Mesenchymal stem cell (in vitro differentiated cells and primary cell): Measurements from ENCODE around the gene NUDT8.
"Not testable (repeated sequence)": the region's sequence is repeated elsewhere in the genome, so short reads cannot be mapped to it uniquely, and the experiment has no call there.

ENCODE experiments used
- DNase-seq: peaks from one replicate; pipeline ENCODE4 v3.0.0-alpha.2; 2013
- H2AFZ ChIP-seq: one replicate; pipeline ENCODE4 v1.6.1; 2013; ENCODE audit warnings: low read depth, mild to moderate bottlenecking, control low read depth, inconsistent platforms, low read length, moderate library complexity
- H2AK5ac ChIP-seq: 2 replicates; pipeline ENCODE4 v1.6.1; 2013; ENCODE audit warnings: low read length, moderate library complexity, mild to moderate bottlenecking, inconsistent platforms; ENCODE audit not compliant: severe bottlenecking
- H2BK120ac ChIP-seq: one replicate; pipeline ENCODE4 v1.6.1; 2013; ENCODE audit warnings: low read depth, mild to moderate bottlenecking, inconsistent platforms, low read length, moderate library complexity
- H2BK12ac ChIP-seq, 2 experiments: one replicate each; pipeline ENCODE4 v1.6.1; 2013; ENCODE audit warnings: inconsistent platforms in 2 of 2, low read length in 2 of 2, mild to moderate bottlenecking in 2 of 2, moderate library complexity in 2 of 2, control low read depth in 1 of 2
- H2BK15ac ChIP-seq: one replicate; pipeline ENCODE4 v1.6.1; 2013; ENCODE audit warnings: mild to moderate bottlenecking, low read depth, inconsistent platforms; ENCODE audit not compliant: poor library complexity, severe bottlenecking
- H2BK5ac ChIP-seq: 2 replicates; pipeline ENCODE4 v1.6.1; 2013; ENCODE audit warnings: low read depth, mild to moderate bottlenecking, low read length, control low read depth, inconsistent platforms; ENCODE audit not compliant: poor library complexity, severe bottlenecking
- H3K14ac ChIP-seq, 2 experiments: one replicate each; pipeline ENCODE4 v1.6.1; 2013; ENCODE audit warnings: inconsistent platforms in 2 of 2, low read length in 2 of 2, control low read depth in 1 of 2, mild to moderate bottlenecking in 1 of 2, moderate library complexity in 1 of 2
- H3K18ac ChIP-seq, 2 experiments: one replicate each; pipeline ENCODE4 v1.6.1; 2013; ENCODE audit warnings: inconsistent platforms in 2 of 2, low read length in 2 of 2, control low read depth in 1 of 2, low read depth in 1 of 2, mild to moderate bottlenecking in 1 of 2
- H3K23ac ChIP-seq, 2 experiments: one replicate each; pipeline ENCODE4 v1.6.1; 2013; ENCODE audit warnings: inconsistent platforms in 2 of 2, low read length in 2 of 2, mild to moderate bottlenecking in 2 of 2, moderate library complexity in 2 of 2, control low read depth in 1 of 2
- H3K27ac ChIP-seq: 2 replicates; pipeline ENCODE4 v1.5.1; 2013; ENCODE audit warnings: mild to moderate bottlenecking, moderate library complexity, low read length, control low read depth, inconsistent platforms; ENCODE audit not compliant: poor library complexity, severe bottlenecking
- H3K27me3 ChIP-seq, 2 experiments: 2 replicates each; pipeline versions ENCODE4 v1.6.1 to v1.7.0; 2013; ENCODE audit warnings: low read length in 2 of 2, mild to moderate bottlenecking in 2 of 2, moderate library complexity in 2 of 2, control low read depth in 1 of 2, inconsistent platforms in 1 of 2; ENCODE audit not compliant: control insufficient read depth in 1 of 2, insufficient read depth in 1 of 2
- H3K36me3 ChIP-seq, 2 experiments: 2 replicates each; pipeline versions ENCODE4 v1.6.1 to v1.7.0; 2013; ENCODE audit warnings: low read length in 2 of 2, control low read depth in 1 of 2, inconsistent platforms in 1 of 2, low read depth in 1 of 2, mild to moderate bottlenecking in 1 of 2; ENCODE audit not compliant: insufficient read depth in 2 of 2, control insufficient read depth in 1 of 2
- H3K4ac ChIP-seq, 2 experiments: one replicate each; pipeline ENCODE4 v1.6.1; 2013; ENCODE audit warnings: inconsistent platforms in 2 of 2, low read length in 2 of 2, mild to moderate bottlenecking in 2 of 2, moderate library complexity in 2 of 2, control low read depth in 1 of 2, low read depth in 1 of 2
- H3K4me1 ChIP-seq: 2 replicates; pipeline ENCODE4 v1.6.1; 2013; ENCODE audit warnings: low read depth, low read length, control low read depth; ENCODE audit not compliant: control insufficient read depth, insufficient read depth
- H3K4me2 ChIP-seq: 2 replicates; pipeline ENCODE4 v1.6.1; 2013; ENCODE audit warnings: low read length, mild to moderate bottlenecking, inconsistent platforms; ENCODE audit not compliant: poor library complexity, severe bottlenecking
- H3K4me3 ChIP-seq, 2 experiments: 2 replicates each; pipeline versions ENCODE4 v1.5.1 to v1.7.0; 2013; ENCODE audit warnings: low read length in 2 of 2, mild to moderate bottlenecking in 2 of 2, control low read depth in 1 of 2, low read depth in 1 of 2; ENCODE audit not compliant: insufficient read depth in 1 of 2
- H3K79me1 ChIP-seq: replicated peaks from 2 replicates; pipeline ENCODE4 v1.6.1; 2013; ENCODE audit warnings: mild to moderate bottlenecking, control low read depth, low read length, inconsistent platforms; ENCODE audit not compliant: poor library complexity, severe bottlenecking
- H3K9ac ChIP-seq: 2 replicates; pipeline ENCODE4 v1.7.0; 2013; ENCODE audit warnings: mild to moderate bottlenecking, low read length, moderate library complexity
- H3K9me3 ChIP-seq: 2 replicates; pipeline ENCODE4 v1.7.0; 2013; ENCODE audit warnings: mild to moderate bottlenecking, low read length; ENCODE audit not compliant: control insufficient read depth
- H4K8ac ChIP-seq: one replicate; pipeline ENCODE4 v1.6.1; 2013; ENCODE audit warnings: inconsistent platforms, mild to moderate bottlenecking, low read length, moderate library complexity
- H4K91ac ChIP-seq: one replicate; pipeline ENCODE4 v1.6.1; 2013; ENCODE audit warnings: mild to moderate bottlenecking, low read length, inconsistent platforms
- WGBS: methylation state at CpG from one replicate; pipeline ENCODE4 v1.1.7; 2013; ENCODE audit warnings: mixed read lengths; 5-methylcytosine and 5-hydroxymethylcytosine counted together

Gene NUDT8

DNA sequence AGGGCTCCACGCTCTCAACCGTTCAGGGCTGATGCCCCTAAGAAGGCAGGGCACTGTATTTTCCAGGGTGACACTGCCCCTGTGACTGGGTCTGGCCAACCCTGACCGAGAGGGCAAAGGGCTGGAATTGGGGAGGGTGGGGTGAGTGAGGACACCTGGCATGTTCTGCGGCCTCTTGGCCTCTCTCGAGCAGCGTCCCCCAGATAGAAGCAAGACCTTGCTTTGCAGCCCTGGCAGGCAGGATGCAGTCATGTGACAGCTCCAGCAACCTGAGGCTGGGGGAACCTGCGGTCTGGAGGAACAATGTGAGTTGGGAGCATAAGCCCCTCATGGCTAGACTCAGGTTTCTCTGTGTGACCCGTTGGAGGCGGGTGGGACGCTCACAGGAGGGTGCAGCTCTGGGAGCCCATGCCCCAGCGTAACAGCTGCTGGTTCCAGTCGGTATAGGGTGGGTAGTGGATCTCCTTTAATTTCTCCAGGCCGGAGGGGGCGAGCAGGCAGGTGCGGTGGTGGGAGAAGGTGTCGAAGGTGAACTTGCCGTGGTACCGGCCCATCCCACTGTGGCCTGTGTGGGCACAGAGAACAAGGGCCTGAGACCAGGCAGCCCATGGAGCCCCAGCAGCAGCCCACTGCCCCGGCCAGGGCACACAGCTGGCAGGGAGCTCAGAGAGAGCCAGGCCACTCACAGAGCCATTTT, 33.2 kb upstream of the NUDT8 start:
- Histone ChIP-seq H4K8ac (no peak overlapping the region), H2AK5ac (no peak overlapping the region), H3K4me3 (no peak overlapping the region), H2BK12ac (no peak overlapping the region), H3K27ac (no peak overlapping the region), H2BK120ac (no peak overlapping the region), H3K18ac (no peak overlapping the region), H3K9ac (no peak overlapping the region), H3K27me3 (peaks cover 15 to 47% of the 10 kb centered on the region in 2 experiments), H3K9me3 (no peaks in the 10 kb centered on the region), H2AFZ (no peak overlapping the region), H3K14ac (no peak overlapping the region), H2BK15ac (no peak overlapping the region), H2BK5ac (no peak overlapping the region), H3K4ac (no peak overlapping the region), H3K4me1 (no peaks in the 10 kb centered on the region), H4K91ac (no peak overlapping the region), H3K79me1 (no peaks in the 10 kb centered on the region), H3K4me2 (no peak overlapping the region), H3K23ac (no peak overlapping the region), H3K36me3 (no peaks in the 10 kb centered on the region)
- DNase-seq: no peak
- WGBS: 85% methylated on average over 19 of the region's 19 CpGs

DNA sequence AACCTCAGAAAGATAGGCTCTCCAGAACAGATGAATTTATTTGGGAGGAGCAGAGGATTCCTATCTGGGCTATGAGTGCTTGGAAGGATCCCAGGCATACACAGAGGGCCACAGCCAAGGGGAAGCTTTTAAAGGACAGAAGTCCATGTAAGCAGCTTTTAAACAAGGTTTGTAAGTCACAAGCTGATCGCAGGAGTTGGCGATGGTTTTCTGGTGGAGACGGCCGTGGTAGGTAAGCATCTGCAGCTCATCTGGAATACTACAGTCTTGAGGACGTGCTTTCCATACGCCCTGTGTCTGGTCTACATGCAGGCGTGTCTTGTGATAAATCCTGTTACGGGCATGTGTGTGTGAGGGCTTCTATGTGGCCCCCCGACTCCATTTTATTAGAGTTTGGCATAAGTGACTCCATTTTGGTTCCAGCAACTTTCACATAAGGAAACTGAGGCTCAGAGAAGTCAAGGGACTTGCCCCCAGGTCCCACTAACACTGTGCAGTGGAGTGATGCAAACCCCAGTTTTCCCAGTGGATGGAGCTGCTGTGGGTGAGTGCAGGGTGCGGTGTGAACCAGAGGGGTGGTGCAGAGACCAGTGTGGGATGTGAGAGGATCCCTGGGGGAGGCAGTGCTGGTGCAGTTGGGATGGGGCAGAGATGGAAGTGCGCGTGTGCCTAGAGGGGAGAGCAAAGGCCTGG, 32.6 kb upstream of the NUDT8 start:
- H3K4me3 ChIP-seq: no peak overlapping the region
- no peak overlapping the region for H4K91ac ChIP-seq
- peaks cover 15 to 47% of the 10 kb centered on the region in 2 experiments for H3K27me3 ChIP-seq
- no peak overlapping the region for H2BK5ac ChIP-seq
- no peak overlapping the region for H3K14ac ChIP-seq
- H3K27ac ChIP-seq: no peak overlapping the region
- no peak overlapping the region for H3K18ac ChIP-seq
- no peaks in the 10 kb centered on the region for H3K4me1 ChIP-seq
- H3K23ac ChIP-seq: no peak overlapping the region
- H2AFZ ChIP-seq: no peak overlapping the region
- no peaks in the 10 kb centered on the region for H3K9me3 ChIP-seq
- no peak for DNase-seq
- WGBS: 90% methylated on average over 12 of the region's 12 CpGs
- no peaks in the 10 kb centered on the region for H3K79me1 ChIP-seq
- no peak overlapping the region for H4K8ac ChIP-seq
- no peak overlapping the region for H3K4me2 ChIP-seq
- no peak overlapping the region for H2AK5ac ChIP-seq
- no peak overlapping the region for H2BK120ac ChIP-seq
- no peak overlapping the region for H3K4ac ChIP-seq
- no peak overlapping the region for H2BK15ac ChIP-seq
- no peak overlapping the region for H3K9ac ChIP-seq
- no peak overlapping the region for H2BK12ac ChIP-seq
- no peaks in the 10 kb centered on the region for H3K36me3 ChIP-seq

DNA sequence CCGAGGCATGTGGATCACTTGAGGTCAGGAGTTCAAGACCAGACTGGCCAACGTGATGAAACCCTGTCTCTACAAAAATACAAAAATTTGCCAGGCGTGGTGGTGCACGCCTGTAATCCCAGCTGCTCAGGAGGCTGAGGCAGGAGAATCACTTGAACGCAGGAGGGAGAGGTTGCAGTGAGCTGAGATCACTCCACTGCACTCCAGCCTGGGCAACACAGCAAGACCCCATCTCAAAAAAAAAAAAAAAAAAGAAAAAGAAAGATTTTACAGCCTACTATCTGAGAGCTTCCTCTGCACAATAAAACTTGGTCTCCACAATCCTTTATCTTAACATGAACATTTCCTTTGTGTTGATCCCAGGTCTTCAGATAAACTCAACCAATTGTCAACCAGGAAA, 31.0 kb upstream of the NUDT8 start:
- not testable (repeated sequence) for H2BK12ac ChIP-seq, H3K4me1 ChIP-seq, H3K23ac ChIP-seq, H2AK5ac ChIP-seq, H3K36me3 ChIP-seq, H2BK120ac ChIP-seq, H2BK5ac ChIP-seq, H3K4me3 ChIP-seq, H4K8ac ChIP-seq, DNase-seq, H4K91ac ChIP-seq, H3K27ac ChIP-seq, H3K79me1 ChIP-seq, H2BK15ac ChIP-seq, H3K9me3 ChIP-seq, H3K14ac ChIP-seq, H2AFZ ChIP-seq, H3K18ac ChIP-seq, H3K4me2 ChIP-seq, H3K4ac ChIP-seq, H3K9ac ChIP-seq
- 83% methylated on average over 5 of the region's 5 CpGs for WGBS
- H3K27me3 ChIP-seq: peaks cover 15 to 38% of the 10 kb centered on the region in 2 experiments

DNA sequence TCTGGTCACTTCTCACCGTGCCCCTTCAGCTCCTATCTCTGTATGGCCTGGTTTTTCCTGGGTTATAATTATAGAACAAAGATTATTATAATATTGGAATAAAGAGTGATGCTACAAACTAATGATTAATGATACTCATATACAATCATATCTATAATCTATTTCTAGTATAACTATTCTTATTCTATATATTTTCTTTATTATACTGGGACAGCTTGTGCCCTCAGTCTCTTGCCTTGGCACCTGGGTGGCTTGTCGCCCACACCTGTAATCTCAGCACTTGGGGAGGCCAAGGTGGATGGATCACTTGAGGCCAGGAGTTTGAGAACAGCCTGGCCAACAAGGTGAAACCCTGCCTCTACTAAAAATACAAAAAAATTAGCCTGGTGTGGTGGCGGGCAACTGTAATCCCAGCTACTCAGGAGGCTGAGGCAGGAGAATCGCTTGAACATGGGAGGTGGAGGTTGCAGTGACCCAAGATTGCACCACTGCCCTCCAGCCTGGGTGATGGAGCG, 30.0 kb upstream of the NUDT8 start:
- H4K91ac ChIP-seq, H3K9me3 ChIP-seq, H3K4me2 ChIP-seq, H2BK120ac ChIP-seq, H3K14ac ChIP-seq, H3K18ac ChIP-seq, H2BK12ac ChIP-seq, H3K79me1 ChIP-seq, H2BK15ac ChIP-seq, H3K4me3 ChIP-seq, DNase-seq, H2AK5ac ChIP-seq, H3K4me1 ChIP-seq, H3K4ac ChIP-seq, H3K27ac ChIP-seq, H3K36me3 ChIP-seq, H4K8ac ChIP-seq, H2AFZ ChIP-seq, H3K9ac ChIP-seq, H2BK5ac ChIP-seq, H3K23ac ChIP-seq: not testable (repeated sequence)
- peaks cover 15 to 37% of the 10 kb centered on the region in 2 experiments for H3K27me3 ChIP-seq
- WGBS: 69% methylated on average over 3 of the region's 5 CpGs
